Lung (tissue), 12 donors: ENCODE data around the gene DEFB112. TPM values are rescaled to one million over a fixed set of nuclear protein-coding genes. Genes with fewer than 3 reads are reported as not detected.

Experiments
- ATAC-seq: fragments of 200-7000 bp; cut with Tn5 transposase; one replicate; pipeline ENCODE4 v1.9.1; 2020; ENCODE audit warnings: moderate number of reproducible peaks; ENCODE audit not compliant: insufficient read depth, low FRiP score
- DNase-seq, 3 donors: peaks; one replicate each; pipeline ENCODE4 v3.0.0-alpha.2; 2013 to 2017
- H3K27ac ChIP-seq, 2 donors: one replicate each; pipeline ENCODE4 v1.5.1; 2013; ENCODE audit warnings: mild to moderate bottlenecking in 2 of 2, moderate library complexity in 2 of 2, control low read depth in 1 of 2, inconsistent platforms in 1 of 2, low read depth in 1 of 2, low read length in 1 of 2
- H3K27me3 ChIP-seq, 3 donors: one replicate each; pipeline ENCODE4 v1.5.1; 2013; ENCODE audit warnings: low read length in 2 of 3; ENCODE audit not compliant: control insufficient read depth in 3 of 3, insufficient read depth in 3 of 3
- H3K36me3 ChIP-seq, 4 donors: one replicate each; pipeline ENCODE4 v1.5.1; 2013; ENCODE audit warnings: low read length in 4 of 4, mild to moderate bottlenecking in 1 of 4, moderate library complexity in 1 of 4; ENCODE audit not compliant: control insufficient read depth in 4 of 4, insufficient read depth in 4 of 4
- H3K4me1 ChIP-seq, 5 donors: one replicate each; pipeline ENCODE4 v1.5.1; 2013; ENCODE audit warnings: low read length in 5 of 5, mild to moderate bottlenecking in 2 of 5, moderate library complexity in 1 of 5; ENCODE audit not compliant: control insufficient read depth in 5 of 5, insufficient read depth in 5 of 5
- H3K4me3 ChIP-seq: one replicate; pipeline ENCODE4 v1.5.1; 2013; ENCODE audit warnings: mild to moderate bottlenecking, control low read depth, moderate library complexity
- H3K9ac ChIP-seq, 2 donors: one replicate each; pipeline ENCODE4 v1.5.1; 2013; ENCODE audit warnings: low read length in 2 of 2, control low read depth in 1 of 2; ENCODE audit not compliant: insufficient read depth in 1 of 2
- H3K9me3 ChIP-seq, 4 donors: one replicate each; pipeline ENCODE4 v1.5.1; 2013; ENCODE audit warnings: low read length in 3 of 4, mild to moderate bottlenecking in 1 of 4, moderate library complexity in 1 of 4; ENCODE audit not compliant: control insufficient read depth in 4 of 4, insufficient read depth in 3 of 4
- CTCF ChIP-seq: IDR thresholded peaks from 2 replicates; pipeline ENCODE4 v1.5.1; 2012; ENCODE audit warnings: mild to moderate bottlenecking; ENCODE audit errors: control extremely low read depth, extremely low read depth
- WGBS, 2 donors: extraction: QIAGEN DNeasy Blood & Tissue Kit; methylation state at CpG; one replicate each; pipeline ENCODE4 v1.1.7; 2013; 5-methylcytosine and 5-hydroxymethylcytosine counted together
- polyA plus RNA-seq, 2 donors: library from polyadenylated mRNA; stranded (reverse); fragments of 200-250 nt; gene quantifications; one replicate each; pipeline ENCODE4 v1.2.1, GENCODE V29; 2013
- total RNA-seq, 2 donors: library from RNA; depleted of rRNA in 1 of 2; stranded (reverse); fragments of >200 nt in 1 of 2; gene quantifications; one replicate each; pipeline ENCODE4 v1.2.1, GENCODE V29; 2014 to 2021
- donor health status: control.
- donor health status: control.
- donor health status: Bipolar disorder and iron deficiency.
- donor health status: healthy.
- donor health status: DM: yes; HTN: yes; CAD: no.

The DEFB112 gene
- total and polyA plus RNA-seq, 4 donors, result not detected

GRCh38 chr6:50096296-50096695, 46.6 kb upstream of the DEFB112 start:
- peaks cover 0 to 65% (median 9%) of the 10 kb centered on the region in 5 donors for H3K4me1 ChIP-seq
- no peaks in the 10 kb centered on the region for H3K36me3 ChIP-seq
- H3K4me3 ChIP-seq, result no peak overlapping the region
- no peaks in the 10 kb centered on the region for H3K9me3 ChIP-seq
- H3K9ac ChIP-seq, result no peak overlapping the region
- TF ChIP-seq CTCF, result no peak
- ATAC-seq, result no peak
- no peak overlapping the region for H3K27ac ChIP-seq
- H3K27me3 ChIP-seq, result no peaks in the 10 kb centered on the region
- peak; percentile 22 to 95 (median 94) for DNase-seq

GRCh38 chr6:50093938-50094272, 44.2 kb upstream of the DEFB112 start:
- H3K9me3 ChIP-seq, result no peaks in the 10 kb centered on the region
- DNase-seq, result peak in 2 of 3 donors; percentile 49 to 61
- H3K4me3 ChIP-seq, result no peak overlapping the region
- WGBS, 2 donors, result 61 to 77% methylated on average over 1 of the region's 1 CpG
- no peak overlapping the region for H3K9ac ChIP-seq
- no peak overlapping the region for H3K27ac ChIP-seq
- peaks cover 0 to 57% (median 9%) of the 10 kb centered on the region in 5 donors for H3K4me1 ChIP-seq
- ATAC-seq, result no peak
- no peaks in the 10 kb centered on the region for H3K36me3 ChIP-seq
- TF ChIP-seq CTCF, result no peak
- no peaks in the 10 kb centered on the region for H3K27me3 ChIP-seq

DNA sequence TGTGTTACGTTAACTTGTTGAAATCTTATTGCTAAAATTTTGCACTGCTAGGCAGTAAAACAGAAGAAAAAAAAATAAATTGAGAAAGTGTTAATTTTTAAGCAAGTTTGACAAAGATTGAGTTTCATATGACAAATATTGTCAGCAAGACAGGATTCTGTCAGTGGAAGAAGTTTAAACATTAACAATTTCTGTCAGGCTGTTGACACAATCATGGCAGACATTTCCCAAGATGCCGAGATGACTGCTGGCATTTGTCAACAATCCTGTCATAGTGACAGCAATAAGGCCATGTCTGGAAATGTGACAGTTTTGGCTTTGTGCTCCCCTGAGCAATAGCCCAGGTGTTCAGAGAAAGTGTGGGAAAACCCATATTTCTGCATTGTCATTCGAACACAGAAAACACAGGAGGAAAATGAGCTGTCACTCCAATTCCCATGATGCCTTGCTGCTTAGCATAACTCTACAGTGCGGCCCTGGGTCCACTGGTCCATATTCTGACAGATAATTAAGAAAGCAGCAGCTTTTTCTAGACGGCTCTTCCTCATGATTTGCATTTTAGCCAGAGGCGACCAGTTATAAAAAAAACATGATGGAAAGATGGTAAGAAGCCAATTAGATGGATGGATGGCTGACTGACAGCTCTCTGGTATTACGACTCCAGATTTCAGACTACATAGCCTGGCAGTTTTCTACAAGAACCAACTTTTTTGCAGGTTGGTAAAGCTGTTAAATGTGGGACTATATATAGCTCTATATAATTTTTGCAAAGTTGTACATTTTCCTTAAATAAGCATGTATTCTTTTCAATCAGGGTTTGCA, 43.6 kb upstream of the DEFB112 start:
- ATAC-seq (no peak), DNase-seq (no peak)
- H3K9ac ChIP-seq, result no peak overlapping the region
- H3K4me3 ChIP-seq, result no peak overlapping the region
- no peaks in the 10 kb centered on the region for H3K27me3 ChIP-seq
- H3K4me1 ChIP-seq, result peaks cover 0 to 53% (median 9%) of the 10 kb centered on the region in 5 donors
- H3K36me3 ChIP-seq, result no peaks in the 10 kb centered on the region
- H3K9me3 ChIP-seq, result no peaks in the 10 kb centered on the region
- H3K27ac ChIP-seq, result no peak overlapping the region
- TF ChIP-seq CTCF, result no peak
- WGBS, 2 donors, result 65 to 76% methylated on average over 7 of the region's 7 CpGs
